HG03139 (cell line): ENCODE data around the gene NARS2.

Experiments
- ATAC-seq: cut with Tn5 transposase; IDR thresholded peaks from one replicate; pipeline ENCODE4 v1.9.1; 2021; ENCODE audit not compliant: unreplicated experiment

Gene NARS2

DNA sequence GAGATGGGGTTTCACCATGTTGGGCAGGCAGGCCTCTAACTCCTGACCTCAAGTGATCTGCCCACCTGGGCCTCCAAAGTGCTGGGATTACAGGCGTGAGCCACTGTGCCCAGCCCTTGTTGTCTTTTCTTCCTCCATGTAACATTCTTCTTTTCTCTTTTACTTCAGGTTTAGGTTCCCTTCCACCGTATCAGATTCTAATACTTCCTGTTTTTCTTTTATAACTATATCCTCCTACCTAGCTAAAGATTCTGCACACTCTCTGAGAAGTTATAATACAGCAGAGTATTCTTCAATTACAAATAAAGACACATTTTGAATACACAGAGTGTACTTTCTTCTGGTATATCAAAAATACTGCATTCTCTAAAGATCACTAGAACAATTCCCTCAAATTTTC lies 123.8 kb downstream of the NARS2 start:
- ATAC-seq = no peak

GRCh38 chr11:78449866-78450265 lies 124.8 kb downstream of the NARS2 start:
- ATAC-seq = no peak

DNA sequence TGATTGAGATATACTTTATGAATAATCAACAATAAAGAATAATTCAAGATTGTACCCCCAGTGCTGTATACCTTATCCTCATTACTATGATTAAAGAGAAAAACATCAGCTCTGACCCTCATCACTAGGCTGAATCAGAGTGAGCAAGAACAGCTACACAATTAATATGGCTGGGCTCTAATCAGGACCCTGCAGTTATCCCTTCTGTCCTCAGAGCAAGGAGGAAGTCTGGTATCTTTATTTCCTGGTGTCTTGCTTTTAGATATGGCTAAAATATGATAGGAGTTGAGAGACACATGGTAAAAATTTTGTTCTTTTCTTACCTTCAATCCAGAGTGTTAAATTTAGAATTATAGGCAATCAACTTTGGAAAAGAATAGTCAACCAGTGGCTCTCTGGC lies 128.5 kb downstream of the NARS2 start:
- no peak for ATAC-seq

- no peak for ATAC-seq
Observed at GRCh38 chr11:78444726-78445125, 129.9 kb downstream of the NARS2 start.

DNA sequence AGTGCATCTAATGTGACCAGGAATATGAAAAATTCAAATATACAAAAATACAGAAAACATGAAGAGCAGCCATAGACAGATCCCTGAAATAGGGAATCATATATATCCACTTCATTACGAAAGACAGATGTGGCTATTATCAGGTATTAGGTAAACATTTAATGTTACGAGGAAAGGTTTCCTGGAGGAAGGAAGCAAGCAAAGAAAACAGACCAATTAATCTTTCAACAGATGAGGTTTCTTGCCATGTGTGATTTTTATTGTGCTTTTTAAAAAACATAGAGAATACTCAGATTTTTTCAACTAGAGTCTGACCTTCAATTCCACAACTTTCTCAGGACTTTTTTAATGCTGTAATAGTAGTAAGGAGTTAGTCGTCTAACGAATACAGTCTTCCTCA lies 132.7 kb downstream of the NARS2 start:
- ATAC-seq = no peak

- peak; percentile 86 for ATAC-seq
Observed at GRCh38 chr11:78438298-78438975, 136.2 kb downstream of the NARS2 start.

- ATAC-seq = no peak
Observed at GRCh38 chr11:78432956-78433355, 141.7 kb downstream of the NARS2 start.

- no peak for ATAC-seq
Observed at GRCh38 chr11:78432058-78432515, 142.6 kb downstream of the NARS2 start.

GRCh38 chr11:78429660-78430059 lies 145.0 kb downstream of the NARS2 start:
- ATAC-seq = no peak

- no peak for ATAC-seq
Observed at GRCh38 chr11:78429209-78429608, 145.5 kb downstream of the NARS2 start.

DNA sequence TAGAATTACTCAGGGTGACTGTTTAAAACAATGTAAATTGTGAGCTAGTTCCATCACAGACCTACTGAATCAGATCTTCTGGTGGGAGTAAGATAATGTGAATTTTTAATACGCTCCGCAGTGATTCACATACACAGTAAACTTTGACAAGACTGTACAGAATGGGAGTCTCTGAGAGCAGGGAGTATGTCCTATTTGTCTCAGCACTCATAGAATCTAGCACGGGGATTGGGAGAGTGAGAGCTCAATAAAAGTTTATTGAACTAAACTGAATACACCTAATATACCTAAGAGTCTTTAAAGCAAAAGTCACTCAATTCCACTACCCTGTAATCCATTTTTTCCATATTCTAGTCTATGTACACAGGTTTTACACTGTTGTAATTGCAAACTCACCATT lies 145.9 kb downstream of the NARS2 start:
- no peak for ATAC-seq

- ATAC-seq = no peak
Observed at GRCh38 chr11:78428266-78428636, 146.4 kb downstream of the NARS2 start.

GRCh38 chr11:78427615-78428265 lies 146.9 kb downstream of the NARS2 start:
- no peak for ATAC-seq

GRCh38 chr11:78426845-78427244 lies 147.8 kb downstream of the NARS2 start:
- ATAC-seq = no peak

DNA sequence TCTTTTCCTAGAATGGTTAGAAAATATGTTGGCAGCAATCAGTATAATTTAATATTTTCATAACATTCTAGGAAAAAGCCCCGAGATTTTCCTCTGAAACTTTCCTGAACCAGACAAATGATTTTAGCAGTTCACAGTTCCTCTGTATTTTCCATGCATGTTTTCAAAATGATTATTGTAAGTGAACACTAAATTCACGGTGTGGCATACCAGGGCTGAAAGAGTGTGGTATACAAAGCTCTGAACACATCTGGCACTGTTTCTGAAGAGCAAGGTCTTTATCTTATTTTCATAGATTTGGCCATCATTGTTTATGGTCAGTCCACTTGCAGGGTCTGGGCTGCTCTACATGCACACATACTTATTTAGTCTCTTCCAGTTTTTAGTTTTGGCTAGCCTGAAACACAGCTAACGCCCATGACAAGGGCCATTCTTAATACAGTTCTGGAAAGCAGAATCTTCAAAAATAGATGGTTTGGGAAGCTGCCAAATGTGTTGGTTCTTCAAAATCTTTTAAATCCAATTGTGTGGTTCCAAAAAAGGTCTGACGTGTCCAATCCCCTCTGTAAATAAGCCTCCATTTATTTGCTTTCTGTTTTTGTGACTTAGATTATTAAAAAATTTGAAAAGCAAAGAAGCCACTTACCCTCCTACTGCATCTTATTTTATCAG lies 149.1 kb downstream of the NARS2 start:
- no peak for ATAC-seq

DNA sequence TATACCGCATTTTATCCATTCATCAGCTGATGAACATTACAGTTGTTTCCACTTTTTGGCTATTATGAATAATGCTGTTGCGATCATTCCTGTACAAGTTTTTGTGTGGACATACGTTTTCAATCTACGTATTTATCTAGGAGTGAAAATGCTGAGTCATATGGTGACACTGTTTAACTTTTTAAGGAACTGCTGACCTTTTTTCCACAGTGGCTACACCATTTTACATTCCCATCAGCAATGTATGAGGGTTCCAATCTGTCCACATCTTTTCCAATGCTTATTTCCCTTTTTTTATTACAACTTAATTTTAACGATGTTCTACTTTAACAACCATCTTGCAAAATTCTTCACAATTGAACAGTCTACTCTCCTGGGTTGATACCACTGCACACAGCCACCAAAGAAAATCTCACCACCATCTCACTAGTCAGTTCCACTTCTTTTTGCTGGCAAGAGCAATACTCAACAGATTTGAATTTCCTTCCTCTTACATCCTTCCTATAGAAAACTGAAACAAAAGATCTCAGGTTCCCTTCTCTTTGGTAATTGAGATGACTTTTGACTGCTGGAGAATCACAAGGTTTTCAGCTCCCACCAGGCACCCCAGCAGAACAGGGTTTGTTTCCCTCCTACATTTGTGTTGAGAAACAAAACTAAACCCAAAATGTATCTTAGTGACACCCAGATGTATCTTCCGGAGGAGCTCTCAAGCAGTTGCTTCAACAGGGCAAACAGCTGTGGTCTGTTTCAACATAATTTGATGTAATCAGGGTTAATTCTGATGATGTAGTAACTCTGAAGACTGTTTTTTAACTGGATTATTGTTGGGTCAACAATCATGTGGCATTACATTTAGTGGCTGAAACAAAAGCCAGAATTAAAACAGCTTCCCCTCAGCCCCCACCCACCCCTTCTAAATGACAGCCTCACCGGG lies 150.1 kb downstream of the NARS2 start:
- no peak for ATAC-seq

DNA sequence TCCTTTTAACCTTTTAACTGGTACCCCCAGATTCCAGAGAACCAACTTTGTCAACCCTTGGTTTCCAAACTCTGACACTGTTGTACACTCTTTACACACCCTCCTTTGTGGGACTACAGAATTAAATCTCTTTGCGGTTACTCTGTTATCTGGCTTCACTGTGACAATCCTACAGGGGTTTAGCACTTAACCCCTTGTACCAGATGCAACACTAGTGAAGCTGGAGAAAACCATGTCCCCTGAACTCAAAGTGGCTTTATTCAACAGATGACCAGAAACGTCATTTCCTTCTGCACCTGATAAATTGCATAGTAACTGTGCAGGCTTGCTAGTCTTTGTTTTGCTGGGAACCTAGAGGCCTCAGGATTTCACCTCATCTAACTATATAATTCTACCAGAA lies 151.4 kb downstream of the NARS2 start:
- no peak for ATAC-seq

- ATAC-seq = no peak
Observed at GRCh38 chr11:78420796-78421209, 153.9 kb downstream of the NARS2 start.

DNA sequence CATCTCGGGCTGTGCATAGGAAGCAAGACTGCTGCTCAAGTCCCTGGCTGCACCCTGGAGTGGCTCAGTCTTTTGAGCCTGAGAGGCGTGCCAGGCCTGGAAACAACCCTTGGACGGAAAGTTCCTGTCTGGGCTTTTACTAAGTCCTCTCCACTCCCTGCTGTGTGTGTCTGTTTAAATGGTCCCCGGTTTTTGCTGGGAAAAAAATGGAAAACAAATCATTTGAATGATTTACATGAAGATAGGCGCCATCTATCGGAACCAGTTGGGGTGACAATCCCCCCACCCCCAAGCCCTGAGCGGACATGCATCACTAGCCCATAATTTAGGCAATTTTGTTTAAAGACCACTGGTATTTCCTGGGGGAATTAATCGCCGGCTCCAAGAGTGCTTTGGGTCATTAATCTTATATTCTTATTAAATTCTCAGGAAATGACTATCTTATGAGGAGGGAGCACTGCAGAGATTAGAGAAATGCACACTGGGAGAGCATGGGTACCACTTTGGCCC lies 154.4 kb downstream of the NARS2 start:
- ATAC-seq = no peak

DNA sequence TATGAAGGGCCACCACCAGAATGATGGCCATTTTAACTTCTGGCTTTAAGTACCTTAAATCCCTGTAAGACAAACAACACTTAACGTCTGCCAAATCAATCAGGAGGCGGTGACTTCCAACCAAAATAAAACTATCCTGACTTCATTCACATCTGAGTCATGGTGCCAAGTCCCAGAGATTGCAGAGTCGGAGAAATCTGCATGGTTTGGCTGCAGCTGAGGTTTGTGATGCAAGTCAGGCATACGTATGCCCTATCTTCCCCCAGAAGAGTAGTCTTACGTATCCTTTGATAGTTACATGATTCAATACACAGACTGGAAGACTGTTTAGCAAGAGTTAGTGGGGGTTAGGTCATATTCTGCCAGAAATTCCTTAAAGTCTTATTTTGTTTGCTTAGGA lies 155.3 kb downstream of the NARS2 start:
- no peak for ATAC-seq
